ENCODE measurements around the gene UNC45A. TPM values are rescaled to one million over a fixed set of nuclear protein-coding genes. Genes with fewer than 3 reads are reported as not detected.

Gene UNC45A
- total RNA-seq, 1 donor from 2014 or later = 60.9 TPM

DNA sequence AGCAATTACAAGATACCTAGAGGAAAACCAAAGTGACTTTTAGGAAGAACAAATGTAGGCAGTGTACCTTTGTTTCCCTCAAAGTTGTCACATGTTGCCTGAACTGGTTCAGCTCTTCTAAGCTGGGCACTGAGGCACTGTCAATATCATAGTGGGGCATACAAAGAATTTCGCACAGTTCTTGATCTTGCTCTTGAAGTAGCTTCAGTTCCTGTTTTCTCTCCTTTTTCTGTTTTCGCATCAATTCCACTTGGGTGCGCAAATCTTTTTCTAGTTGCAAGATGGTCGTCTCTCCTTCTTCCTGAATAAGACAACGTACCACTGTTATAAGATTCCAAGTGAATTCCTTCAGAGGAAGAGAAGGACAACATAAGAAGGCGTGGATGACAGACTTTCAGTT, 46.6 kb downstream of the UNC45A start:
- no peak for DNase-seq
- no peak for ATAC-seq
- Histone ChIP-seq H3K9me3 (no peaks in the 10 kb centered on the region), H3K36me3 (no peaks in the 10 kb centered on the region), H3K4me1 (no peaks in the 10 kb centered on the region), H3K27ac (no peak overlapping the region), H3K27me3 (no peaks in the 10 kb centered on the region), H3K4me3 (no peak overlapping the region)
- intact Hi-C loops (cut with DNase I) = no loop called here
- TF ChIP-seq, protein P1, sequence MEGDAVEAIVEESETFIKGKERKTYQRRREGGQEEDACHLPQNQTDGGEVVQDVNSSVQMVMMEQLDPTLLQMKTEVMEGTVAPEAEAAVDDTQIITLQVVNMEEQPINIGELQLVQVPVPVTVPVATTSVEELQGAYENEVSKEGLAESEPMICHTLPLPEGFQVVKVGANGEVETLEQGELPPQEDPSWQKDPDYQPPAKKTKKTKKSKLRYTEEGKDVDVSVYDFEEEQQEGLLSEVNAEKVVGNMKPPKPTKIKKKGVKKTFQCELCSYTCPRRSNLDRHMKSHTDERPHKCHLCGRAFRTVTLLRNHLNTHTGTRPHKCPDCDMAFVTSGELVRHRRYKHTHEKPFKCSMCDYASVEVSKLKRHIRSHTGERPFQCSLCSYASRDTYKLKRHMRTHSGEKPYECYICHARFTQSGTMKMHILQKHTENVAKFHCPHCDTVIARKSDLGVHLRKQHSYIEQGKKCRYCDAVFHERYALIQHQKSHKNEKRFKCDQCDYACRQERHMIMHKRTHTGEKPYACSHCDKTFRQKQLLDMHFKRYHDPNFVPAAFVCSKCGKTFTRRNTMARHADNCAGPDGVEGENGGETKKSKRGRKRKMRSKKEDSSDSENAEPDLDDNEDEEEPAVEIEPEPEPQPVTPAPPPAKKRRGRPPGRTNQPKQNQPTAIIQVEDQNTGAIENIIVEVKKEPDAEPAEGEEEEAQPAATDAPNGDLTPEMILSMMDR (IDR thresholded peaks at IDR 0.05) = no peak

DNA sequence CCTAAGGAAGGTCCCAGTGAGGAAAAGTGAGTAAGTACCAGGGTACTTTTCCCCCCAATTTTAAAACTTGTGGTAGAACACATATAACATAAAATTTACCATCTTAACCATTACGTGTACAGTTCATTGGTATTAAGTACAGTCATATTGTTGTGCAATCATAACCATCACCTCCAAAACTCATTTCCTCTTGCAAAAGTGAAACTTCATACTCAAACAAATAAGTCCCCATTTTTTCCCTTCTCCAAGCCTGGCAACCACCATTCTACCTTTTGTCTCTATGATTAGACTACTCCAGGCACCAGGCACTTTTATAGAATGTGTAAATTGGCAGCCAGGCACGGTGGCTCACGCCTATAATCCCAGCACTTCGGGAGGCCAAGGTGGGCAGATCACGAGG, 47.0 kb downstream of the UNC45A start:
- H3K4me3 ChIP-seq = no peak overlapping the region
- H3K4me1 ChIP-seq = no peaks in the 10 kb centered on the region
- no peaks in the 10 kb centered on the region for H3K27me3 ChIP-seq
- DNase-seq (no peak), ATAC-seq (no peak)
- intact Hi-C loops (cut with DNase I) = no loop called here
- H3K27ac ChIP-seq = no peak overlapping the region
- no peaks in the 10 kb centered on the region for H3K36me3 ChIP-seq
- TF ChIP-seq, protein P1 (IDR thresholded peaks at IDR 0.05) = no peak
- H3K9me3 ChIP-seq = no peaks in the 10 kb centered on the region

DNA sequence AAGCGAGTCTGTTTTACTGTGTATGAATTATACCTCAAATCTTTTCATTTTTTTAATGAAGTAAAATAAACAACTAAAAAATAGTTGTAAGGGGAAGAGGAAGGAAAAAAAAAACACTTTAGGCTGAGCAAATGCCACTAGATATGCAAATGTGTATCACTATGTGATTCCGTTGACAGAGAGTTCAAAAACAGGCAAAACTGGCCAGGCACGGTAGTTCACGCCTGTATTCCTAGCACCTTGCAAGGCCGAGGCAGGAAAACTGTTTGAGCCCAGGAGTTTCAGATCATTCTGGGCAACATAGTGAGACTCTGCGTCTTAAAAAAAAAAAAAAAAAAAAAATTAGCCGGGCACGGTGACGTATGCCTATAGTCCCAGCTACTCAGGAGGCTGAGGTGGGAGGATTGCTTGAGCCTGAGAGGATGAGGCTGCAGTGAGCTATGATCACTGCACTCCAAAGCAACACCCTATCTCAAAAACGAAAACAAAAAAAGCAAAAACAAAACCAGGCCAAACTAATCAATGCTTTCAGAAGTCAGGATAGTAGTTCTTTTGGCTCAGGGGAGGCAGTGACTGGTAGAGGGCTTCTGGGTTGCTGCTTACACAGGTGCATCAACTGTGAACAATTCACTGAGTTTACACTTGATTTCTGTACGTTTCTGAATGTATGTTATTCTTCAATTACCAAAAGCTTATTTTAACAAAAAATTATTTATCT, 51.9 kb downstream of the UNC45A start:
- H3K36me3 ChIP-seq = no peaks in the 10 kb centered on the region
- no peak overlapping the region for H3K27ac ChIP-seq
- H3K27me3 ChIP-seq = no peaks in the 10 kb centered on the region
- DNase-seq = no peak
- H3K4me1 ChIP-seq = no peaks in the 10 kb centered on the region
- TF ChIP-seq, protein P1 (IDR thresholded peaks at IDR 0.05) = no peak
- no peak for ATAC-seq
- intact Hi-C loops (cut with DNase I) = no loop called here
- no peak overlapping the region for H3K4me3 ChIP-seq
- no peaks in the 10 kb centered on the region for H3K9me3 ChIP-seq

DNA sequence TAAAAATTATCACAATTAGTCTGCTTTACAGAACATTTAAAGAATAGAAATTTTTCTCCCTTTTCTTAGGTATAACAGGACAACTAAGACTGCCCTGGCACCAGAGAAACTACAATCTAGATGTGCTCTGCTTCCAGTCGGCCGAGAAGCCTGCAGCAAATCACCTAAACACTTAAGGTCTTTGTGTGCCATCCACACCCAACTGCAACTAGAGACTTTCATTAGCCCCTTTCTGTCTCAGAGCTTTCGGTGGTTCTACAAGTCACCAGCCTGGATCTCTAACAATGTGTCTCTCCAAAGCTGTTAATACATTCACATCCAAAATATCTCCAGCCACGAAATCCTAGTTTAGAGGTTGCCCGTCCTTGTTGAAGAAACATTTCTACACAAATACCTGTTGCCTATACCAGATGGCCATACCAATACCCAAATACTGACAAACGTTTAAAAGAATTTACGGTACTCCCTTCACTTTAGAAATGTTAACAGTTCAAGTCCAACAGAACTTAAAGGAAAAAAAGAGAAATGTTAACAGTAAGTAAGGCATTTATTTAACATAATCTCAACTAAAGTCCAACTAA, 52.6 kb downstream of the UNC45A start:
- H3K9me3 ChIP-seq = no peaks in the 10 kb centered on the region
- no peaks in the 10 kb centered on the region for H3K27me3 ChIP-seq
- no peaks in the 10 kb centered on the region for H3K36me3 ChIP-seq
- H3K4me1 ChIP-seq = no peaks in the 10 kb centered on the region
- H3K27ac ChIP-seq = no peak overlapping the region
- TF ChIP-seq, protein P1 (IDR thresholded peaks at IDR 0.05) = no peak
- DNase-seq = no peak
- H3K4me3 ChIP-seq = no peak overlapping the region
- no peak for ATAC-seq
- intact Hi-C loops (cut with DNase I) = no loop called here

DNA sequence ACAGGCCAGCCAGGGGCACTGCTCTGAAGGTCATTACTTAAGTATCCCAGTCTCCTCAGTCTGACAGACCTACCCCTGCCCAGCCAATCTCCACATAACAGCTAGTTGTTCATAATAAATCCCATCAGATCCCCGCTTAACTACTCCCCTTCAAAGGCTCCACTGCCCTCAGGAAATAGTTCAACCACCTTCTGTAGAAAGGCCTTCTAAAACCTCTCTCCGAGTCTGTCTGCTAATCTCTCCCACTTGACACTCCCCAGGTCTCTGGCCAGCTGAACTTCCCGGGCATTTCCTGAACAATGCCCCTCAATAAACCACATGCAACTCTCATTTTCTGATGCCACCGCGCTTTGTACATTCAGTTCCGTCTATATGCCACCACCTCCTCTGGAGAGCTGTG, 53.2 kb downstream of the UNC45A start:
- intact Hi-C loops (cut with DNase I) = no loop called here
- no peak for ATAC-seq
- Histone ChIP-seq H3K36me3 (no peaks in the 10 kb centered on the region), H3K27ac (no peak overlapping the region), H3K27me3 (no peaks in the 10 kb centered on the region), H3K4me3 (no peak overlapping the region), H3K9me3 (no peaks in the 10 kb centered on the region), H3K4me1 (no peaks in the 10 kb centered on the region)
- TF ChIP-seq, protein P1 (IDR thresholded peaks at IDR 0.05) = no peak
- DNase-seq = no peak

Measured in upper lobe of right lung (tissue), 1 donor.